Measurements from ENCODE around the gene DUSP2.
A peak's percentile ranks its signal among the peaks of the same experiment; 100 is the strongest.

DUSP2 gene

DNA sequence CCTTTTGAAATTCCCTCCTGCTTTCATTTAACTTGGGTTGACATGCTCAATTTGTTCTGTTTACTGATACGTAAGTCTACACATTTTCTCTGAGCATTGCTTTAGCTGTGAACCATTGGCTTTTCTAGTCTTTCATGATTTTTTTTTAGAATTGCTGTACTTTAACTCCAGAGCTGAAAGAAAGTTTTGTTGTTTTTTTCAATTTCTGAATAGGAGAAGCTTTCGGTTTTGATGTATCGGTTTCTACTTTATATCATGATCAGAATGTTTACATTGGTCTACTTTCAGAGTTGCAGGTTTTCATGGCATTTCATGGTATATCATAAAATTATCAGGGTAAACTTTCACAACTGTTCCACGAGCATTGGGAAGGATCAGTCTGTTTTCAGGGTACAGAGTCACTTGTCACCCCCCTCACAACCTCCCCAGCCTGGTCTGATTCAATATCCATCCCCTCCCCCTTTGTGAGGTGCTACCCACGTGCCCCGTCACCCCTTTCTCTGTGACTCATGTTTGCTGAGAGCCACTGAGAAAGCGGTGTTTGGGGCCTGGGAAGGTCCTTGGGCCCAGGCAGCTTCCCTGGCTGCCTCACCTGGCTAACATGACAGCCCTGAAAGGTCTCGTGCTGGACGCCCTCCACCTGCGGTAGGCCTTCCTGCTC lies 14.0 kb downstream of the DUSP2 start:
- DNase-seq = peak in 1 of 2 donors; percentile 31

DNA sequence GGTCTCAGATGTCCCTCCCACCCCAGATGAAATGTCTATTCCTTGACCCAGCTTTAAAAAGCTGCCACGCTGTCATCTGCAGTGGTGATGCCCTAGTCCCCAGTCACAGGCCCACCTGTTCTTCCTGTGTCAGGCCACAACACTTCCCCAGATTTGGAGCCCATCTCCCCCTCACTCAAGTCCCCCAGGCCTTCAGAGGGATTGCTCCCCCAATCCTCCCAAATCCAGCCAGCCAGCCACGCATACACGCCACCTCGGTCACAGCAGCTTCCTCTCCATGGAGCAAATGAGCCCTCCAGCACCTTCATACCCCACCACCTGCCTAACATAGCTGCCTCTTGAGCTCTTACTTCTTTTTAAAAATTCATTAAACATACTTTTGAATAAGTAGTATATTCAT lies 14.8 kb downstream of the DUSP2 start:
- DNase-seq = no peak

DNA sequence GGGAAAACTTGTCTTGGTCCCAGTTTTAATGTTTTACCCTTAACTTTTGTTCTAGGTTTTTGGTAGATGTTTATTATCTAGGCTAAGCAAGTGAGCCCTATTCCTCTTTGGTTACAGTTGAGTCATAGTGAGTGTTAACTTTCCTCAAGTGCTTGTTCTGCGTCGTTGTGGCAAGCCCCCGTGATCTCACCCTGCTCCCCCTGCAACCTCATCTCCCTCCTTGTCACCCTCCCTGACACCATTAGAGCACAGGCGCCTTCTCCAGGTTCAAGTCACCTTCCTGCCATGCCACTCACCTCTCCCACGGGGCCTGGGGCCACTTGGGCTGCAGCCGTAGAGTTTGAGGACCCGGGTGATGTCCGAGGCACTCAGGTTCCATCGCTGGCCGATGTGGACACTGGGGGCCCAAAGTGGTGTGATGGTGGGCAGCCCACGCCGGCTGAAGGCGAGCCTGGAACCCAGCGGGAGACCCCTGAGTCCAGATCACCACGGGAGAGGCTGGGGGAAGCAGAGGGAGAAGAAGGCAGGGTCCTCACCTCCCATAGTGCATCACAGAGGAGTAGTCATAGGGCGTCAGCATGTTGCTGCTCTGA lies 15.6 kb downstream of the DUSP2 start:
- no peak for DNase-seq

DNA sequence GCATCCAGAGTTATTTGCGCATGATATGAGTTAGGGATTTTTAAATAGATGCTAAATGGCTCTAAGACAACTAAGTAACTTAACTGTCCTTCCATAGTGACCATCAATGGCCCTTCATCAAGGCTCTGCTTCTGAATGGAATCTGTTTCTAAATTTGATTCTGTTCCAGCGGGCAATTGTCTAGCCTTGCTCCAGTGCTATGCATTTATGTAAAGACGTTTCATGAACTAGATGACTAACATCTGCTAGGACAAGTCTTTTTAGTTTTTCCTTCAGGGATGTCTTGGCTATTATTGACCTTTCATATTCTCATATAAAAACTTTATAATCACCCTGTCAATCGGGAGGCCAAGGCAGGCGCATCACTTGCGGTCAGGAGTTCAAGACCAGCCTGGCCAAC lies 16.8 kb downstream of the DUSP2 start:
- no peak for DNase-seq

DNA sequence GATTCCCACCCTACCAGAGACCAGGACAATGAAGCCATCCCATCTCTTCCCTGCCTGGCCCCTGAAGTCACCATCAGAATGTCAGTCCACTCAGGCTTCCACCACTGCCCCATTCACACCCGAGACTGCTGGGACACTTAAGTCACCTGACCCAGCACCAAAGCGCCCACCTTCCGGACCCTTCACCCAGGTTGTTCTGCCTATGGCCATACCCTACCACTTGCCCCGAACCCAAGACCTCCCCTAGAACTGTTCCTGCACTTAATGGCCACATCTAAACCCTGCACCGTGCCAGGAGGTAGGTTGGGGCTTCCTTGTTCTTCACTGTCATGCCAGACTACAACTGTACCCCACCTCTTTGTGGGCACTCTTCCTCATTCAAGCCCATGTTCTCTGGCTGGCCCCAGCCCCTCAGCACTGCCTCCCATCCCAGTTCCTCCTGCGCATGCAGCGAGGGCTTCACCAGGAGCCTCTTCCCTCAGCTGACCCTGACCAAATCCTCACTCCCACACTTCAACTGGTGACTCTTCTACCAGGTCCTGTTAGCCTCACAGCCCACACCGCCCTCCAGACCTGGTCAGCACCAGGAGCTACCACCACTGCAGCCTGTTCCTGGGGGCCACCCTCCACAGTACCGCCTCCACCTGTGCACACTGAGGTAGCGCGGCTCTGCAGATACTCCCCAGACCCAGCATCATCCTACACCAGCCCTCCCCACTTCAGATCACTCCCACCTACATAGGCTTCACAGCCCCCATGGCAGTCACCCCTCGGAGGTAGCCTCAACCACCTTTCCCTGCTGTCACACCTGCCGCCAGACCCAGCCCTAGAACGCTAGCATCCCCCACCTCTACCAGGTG lies 20.6 kb downstream of the DUSP2 start:
- DNase-seq = no peak

DNA sequence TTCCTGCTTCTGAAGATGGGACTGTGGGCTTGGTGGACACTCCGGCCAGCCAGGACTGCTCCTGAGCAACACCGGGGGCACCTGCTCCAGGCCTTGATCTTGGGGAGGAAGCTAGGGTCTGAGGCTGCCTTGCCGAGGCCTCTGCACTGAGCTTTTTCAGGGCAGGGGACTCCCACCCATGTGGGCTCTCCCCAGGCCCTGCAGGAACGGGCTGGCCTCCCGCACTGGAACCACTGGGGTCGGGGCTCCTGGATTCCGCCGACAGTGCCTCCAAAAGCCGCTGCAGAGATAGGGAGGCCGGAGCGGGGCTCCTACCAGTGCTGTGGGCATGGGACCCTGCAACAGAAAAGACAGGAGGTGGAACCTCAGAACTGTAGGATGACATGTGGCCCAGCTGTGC lies 21.3 kb downstream of the DUSP2 start:
- no peak for DNase-seq

DNA sequence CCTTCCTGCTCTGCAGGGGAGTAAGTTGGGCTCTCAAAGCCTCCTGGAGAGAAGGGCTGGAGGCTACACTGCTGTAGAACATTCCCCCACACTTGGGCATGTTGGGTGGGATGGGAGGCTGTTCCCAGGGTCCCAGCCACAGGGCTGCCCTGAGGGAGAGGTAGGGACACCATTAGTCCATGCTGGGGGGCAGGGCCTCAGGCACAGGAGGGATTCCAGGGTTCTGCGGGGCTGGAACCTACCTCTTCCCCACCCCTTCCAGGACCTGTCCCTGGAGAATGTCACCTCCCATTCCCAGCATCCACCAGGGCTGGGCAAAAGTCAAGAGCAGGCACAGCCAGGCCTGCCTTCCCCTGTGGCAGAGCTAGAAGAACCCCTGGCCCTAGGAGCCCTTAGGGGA lies 21.9 kb downstream of the DUSP2 start:
- DNase-seq = no peak

DNA sequence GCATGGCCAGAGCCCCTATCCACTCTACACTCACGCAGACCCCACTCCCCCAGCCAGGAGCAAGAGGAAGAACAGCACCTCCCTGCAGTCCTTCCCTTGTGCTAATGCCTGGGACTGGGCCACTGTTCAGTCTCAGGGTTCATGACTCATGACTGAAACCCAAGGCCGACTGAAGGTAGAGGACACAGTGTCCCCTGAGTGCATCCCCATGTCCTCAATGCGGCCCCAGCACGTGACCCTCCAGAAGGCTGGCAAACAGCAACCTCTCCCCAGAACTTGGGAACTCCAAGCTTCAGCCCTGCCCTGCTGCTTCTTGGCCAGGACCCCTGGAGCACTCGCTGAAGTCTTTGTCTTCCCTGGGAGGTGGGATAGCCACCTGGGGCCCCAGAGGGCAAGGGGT lies 22.8 kb downstream of the DUSP2 start:
- no peak for DNase-seq

DNA sequence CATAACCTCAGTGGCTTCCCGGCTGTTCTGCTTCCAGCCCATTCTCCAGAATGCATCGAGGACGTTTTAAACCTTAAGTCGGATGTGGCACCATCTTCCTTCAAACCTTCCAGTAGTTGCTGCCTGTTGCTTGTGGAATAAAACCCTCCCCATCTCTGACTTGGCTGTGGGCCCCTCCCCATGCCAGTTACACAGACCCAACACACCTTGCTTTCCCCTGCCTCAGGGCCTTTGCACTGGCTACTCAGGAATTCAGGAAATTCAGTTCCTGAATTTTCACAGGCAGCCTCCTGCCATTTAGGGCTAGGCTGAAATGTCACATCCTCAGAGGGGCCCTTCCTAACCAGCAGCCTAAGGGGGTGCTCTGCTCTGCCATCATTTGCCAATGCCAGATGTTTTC lies 23.8 kb downstream of the DUSP2 start:
- peak in 1 of 2 donors; percentile 19 for DNase-seq

DNA sequence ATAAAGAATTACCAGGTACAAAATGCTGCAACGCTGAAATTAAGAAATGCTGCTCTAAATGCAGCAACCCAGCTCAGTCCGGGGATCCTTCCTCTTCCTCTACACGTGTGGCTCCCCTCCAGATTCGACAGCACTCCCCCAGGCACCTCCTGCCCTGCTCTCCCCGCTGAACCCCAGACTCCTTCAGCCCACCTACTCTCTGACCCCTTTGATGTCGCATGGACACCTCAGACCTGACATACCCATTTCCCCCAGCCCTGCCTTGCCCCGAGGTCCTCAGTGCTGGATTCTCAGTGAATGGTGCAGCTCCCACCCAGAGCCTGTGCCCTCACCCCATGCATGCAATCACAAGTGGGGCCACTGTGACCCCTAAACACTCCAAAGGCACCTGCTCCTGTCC lies 24.2 kb downstream of the DUSP2 start:
- DNase-seq = peak in 1 of 2 donors; percentile 22

DNA sequence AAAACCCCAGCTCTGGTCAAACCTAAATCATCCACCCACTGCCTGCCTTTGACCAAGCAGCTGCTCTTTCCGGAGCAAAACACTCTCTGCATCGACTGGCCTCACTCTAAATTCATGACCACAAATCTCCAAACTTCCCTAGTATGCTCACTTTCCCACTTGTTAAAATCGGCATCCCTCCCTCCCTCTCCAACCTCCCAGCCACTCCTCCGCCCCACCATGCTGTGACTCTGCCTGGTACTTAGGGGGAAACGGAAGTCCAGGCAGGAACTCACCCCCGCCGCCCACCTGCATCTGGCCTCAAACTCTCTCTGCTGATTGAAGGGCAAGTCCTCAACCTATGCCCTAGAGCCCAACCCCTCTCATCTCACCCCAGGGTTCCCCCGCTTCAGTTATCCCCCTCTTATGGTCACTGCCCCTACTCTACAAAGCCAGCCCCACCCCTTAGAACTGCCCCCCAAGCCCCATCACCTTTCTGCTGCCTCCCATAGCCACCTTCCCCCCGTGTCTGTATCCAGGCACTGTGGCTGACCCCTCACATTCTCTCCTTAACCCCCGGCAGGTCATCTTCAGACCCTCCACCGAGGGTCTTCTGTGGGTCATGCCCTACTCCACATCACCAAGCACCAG lies 25.0 kb downstream of the DUSP2 start:
- peak in 1 of 2 donors; percentile 18 for DNase-seq

DNA sequence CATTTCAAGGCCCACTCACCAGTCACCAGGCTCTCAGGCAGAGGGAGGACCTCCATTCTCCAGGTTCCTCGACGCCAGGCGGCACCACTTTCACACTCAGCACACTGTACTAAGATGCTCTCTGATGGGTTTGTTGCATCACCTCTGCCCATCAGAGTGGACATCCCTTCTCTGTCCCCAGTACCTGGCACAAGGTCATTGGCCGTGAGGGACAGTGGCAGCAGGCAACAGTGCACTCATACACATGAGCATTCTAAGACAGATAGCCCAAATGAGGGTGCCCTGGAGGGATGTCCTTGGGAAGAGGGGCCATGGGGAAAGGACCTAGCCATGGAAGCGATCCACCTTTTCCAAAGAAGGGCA lies 25.9 kb downstream of the DUSP2 start:
- DNase-seq = peak in 1 of 2 donors; percentile 26

DNA sequence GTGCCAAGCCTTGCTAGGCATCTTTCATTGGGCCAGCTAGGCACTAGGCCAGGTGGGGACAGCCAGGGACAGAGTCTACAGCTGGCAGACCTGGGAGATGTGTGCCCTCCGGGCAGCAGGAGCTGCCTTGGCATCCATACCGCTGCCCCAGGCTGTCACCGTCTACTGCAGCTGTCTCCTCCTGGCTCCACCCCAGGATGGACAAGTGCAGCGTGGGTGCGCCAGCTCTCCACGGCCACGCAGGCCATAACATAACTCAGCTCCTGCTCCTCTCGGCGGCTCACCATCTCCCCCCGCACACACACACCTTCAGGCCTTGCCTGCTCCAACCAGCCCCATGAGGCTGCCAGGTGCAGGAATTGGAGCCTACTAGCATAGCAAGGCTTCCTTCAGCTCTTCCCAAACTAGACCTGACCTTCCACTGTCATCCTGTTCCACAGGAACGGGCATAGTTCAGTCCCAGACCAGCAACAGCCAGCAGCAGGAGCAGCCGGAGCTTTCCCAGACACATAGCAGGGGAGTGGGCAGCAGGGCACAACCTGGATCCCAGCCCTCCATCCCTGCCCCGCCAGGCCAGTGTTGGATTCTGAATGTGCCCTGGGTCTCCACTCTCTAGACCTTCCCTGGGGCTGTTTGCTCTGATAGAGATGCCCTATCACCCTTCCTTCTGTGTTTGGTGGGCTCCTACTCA lies 26.4 kb downstream of the DUSP2 start:
- DNase-seq = peak in 1 of 2 donors; percentile 26

DNA sequence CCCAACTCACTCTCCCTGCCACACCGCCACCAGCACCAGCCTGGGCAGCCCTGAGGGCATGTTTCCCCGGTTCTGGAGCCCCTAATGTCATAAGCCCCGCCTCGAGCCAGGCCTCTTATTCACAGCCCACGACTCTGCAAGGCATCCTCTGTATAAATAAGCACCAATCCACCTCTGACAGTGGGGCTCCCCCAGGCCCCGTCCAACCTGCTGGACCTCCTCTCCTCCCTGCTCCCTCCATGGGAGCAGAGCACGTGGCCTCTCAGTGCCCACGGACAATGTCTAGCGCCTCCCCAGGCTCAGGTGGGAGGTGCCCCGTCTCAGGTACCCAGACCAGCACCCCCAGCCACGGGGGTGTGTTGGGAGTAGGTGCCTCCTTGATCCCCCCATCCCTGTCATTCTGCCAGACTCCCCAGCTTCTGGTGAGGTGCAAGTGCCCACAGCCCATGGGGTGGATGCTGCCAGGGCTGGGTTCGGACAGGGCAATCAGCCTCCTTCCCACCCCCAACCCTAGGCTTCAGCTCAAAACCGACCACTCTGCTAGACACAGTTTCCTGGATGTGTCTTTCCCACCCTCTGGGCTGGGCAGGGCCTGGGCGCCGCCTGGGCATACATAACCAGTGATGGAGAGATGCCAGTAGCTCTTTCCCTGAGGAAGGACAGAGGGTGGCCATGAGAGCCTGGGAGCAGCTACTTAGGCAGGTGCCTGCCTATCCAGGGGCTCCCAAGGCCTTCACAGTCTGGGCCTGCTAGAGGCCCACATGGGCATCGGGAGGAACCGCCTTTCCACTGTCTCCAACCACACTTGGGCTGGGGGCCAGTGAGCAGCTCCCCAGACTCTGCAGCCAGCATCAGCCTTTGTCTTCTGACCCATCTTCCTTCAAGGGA lies 27.3 kb downstream of the DUSP2 start:
- peak in 1 of 2 donors; percentile 27 for DNase-seq

DNA sequence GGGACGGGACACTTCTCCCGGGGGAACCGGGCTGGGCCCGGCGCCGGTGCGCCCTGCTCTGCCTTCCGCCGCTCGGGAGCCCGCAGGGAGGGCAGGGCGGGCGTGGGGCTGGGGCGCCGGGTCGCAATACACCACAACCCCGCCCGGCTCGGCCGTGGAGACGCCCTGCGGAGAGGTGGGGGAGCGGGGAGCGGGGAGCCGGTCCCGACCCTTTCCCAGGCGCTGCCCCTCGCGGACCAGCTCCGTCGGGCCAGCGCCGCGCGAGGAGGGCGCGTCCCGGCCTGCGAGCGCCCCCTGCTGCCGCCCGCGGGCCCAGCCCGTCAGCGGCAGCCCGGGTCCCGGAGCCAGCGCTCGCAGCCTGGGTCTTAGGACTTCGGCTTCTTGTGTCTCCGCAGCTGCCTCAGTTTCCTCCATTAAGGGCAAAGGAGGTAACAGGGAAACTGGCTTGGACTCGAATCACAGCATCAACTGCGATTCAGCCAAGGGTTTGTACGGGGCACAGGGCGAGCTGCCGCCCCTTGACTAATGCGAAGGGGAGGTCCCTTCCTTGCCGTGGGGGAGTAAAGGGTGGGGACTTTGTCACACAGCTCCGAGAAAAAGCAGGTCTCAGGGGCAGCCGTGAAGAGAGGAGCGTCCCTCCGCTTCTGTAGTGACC lies 28.2 kb downstream of the DUSP2 start:
- DNase-seq = peak; percentile 45 to 70

DNA sequence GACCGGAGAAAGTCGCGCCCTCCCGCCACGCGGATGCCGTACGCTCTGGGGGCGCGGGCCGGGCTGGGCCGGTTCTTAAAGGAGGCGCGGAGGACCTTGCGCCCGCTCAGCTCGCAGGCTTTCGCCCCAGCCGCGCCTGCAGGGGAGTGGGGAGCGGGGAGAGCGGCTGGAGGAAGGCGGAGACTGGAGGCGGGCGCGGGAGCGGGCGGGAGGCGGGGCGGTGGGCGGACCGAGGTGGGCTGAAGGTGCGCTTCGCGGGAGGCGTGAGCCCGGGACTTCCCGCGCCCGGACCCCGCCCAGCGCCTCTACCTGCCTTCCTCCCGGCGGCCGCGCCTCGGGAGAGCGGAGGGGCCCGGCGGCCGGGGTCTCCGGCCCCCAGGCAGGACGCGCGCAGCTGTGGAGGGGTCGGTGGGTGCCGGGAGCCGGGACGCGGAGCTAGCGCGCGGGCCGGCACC lies 28.8 kb downstream of the DUSP2 start, which contains the start of gene ADRA2B:
Gene ADRA2B, minus strand, starts transcription at position 148 of the 455 bp plus-strand sequence. CDS start 422 bp downstream, outside the sequence.
- peak; percentile 76 to 87 for DNase-seq

DNA sequence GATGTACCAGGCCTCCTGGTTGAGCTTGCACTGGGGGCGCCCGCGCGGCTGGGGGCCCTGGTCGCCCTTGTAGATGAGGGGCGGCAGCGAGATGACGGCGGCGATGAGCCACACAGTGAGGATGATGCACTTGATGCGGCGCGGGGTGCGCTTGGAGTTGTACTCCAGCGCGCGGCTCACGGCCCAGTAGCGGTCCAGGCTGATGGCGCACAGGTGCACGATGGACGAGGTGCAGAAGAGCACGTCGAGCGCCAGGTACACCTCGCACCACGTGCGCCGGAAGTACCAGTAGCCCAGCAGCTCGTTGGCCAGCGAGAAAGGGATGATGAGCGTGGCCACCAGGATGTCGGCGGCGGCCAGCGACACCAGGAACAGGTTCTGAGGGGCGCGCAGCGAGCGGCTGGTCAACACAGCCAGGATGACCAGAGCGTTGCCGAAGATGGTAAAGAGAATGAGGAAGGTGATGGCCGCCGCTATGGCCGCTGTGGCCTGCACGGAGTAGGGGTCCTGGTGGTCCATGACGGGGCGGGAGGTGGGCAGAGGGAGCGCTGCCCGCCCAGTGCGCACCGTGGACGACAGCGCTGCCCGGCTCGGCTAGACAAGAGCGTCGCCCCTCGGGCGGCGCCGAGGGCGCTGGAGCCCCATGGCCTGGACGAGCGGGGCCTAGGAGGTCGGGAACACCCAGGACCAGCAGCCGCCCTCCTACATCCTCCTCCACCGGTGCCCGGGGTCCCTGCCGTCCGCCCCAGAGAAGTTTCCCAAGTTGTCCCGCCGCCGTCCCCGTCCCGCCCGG lies 29.4 kb downstream of the DUSP2 start:
- no peak for DNase-seq

DNA sequence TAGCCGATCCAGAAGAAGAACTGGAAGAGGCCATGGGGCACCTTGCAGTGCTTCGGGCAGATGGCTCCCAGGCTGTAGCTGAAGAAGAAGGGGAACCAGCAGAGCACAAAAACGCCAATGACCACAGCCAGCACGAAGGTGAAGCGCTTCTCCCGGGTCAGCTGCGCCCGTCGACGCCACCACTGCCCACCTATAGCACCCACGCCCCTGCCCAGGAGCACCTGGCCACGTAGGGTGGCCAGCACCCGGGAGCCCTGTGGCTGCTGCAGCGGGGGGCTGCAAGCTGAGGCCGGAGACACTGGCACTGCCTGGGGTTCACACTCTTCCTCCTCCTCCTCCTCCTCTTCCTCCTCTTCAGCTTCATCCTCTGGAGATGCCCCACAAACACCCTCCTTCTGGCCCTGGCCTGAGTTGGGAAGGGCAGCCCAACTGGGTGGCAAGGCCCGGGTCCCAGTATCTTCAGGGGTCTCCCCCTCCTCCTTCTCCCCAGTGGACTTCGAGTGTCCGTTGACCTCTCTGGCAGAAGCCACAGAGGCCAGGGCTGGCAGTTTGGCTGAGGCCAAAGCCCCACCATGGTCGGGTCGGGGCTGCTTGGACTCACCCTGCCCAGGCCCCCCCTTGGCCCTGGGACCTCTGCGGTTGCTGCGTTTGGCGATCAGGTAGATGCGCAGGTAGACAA lies 30.2 kb downstream of the DUSP2 start:
- DNase-seq = no peak

DNA sequence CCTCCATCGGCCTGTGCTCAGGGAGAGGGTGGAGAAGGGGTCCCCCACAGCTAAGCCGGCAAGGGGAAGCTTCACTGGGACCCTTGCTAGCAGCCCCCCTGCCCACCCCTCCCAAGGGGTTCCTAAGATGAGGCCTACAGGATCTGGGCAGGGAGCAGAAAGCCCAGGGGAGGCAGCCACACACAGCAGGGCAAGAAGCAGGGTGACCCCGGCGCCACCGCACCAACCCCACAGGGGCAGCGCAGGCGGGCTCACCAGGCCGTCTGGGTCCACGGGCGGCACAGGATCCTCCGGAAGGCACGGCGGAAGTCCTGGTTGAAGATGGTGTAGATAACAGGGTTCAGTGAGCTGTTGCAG lies 30.7 kb downstream of the DUSP2 start:
- no peak for DNase-seq

DNA sequence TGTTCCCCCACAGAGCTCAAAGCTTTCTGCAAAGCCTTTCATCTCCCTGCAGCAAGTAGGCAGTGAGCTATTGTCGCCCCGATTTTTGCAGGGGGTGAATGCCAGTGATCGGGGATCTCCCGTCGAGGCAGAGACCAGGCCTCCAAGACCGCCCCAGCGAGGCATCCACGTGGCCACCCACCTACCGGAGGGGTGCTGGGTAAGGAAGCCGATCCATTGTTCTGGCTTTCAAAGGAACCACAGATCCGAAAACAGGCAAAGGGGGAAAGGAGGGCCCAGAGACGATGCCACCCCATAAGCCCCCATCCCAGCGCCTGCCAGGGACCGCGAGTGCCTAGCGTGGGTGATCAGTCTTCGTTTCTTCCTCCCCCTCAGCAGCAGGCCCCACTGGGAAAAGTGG lies 31.3 kb downstream of the DUSP2 start:
- DNase-seq = no peak
